Measurements from ENCODE around the gene SYNE4.

GRCh38 chr19:35996777-35997176 is 11.8 kb downstream of the SYNE4 start:
- TF ChIP-seq POLR2A (IDR thresholded peaks at IDR 0.05; ENCODE audit: low read length), result no peak
- no peak for TF ChIP-seq GATA1 (IDR thresholded peaks at IDR 0.05; ENCODE audit: low read depth, low read length)

Measured in erythroblast (primary cell).